ENCODE data around the gene ANKRD44. TPM values are rescaled to one million over a fixed set of nuclear protein-coding genes. Genes with fewer than 3 reads are reported as not detected.

Gene ANKRD44
- total and polyA plus RNA-seq, 2 of the 8 experiments (the other 6 are each of a cell fraction or from before 2014, with no cell fraction given): 1.2 to 1.3 TPM

DNA sequence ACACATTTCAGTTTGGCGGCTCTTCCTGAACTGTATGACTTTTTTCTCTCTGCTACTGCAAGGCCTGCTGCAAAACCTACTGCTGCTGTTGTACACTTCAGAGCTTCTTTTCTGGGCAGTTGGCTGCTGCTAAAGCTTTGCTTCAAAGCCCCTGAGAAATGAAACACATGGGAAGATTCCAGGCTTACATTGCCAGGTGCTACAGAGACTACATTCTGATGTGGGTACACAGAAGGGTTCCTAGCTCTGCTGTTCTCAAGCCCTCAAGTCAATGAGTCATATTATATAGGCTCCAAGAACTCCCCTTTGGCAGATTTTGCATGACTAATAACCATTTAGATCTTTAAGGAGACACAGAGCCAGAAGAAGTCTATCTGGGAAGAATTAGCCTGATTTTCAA, 371.2 kb downstream of the ANKRD44 start:
- CTCF ChIA-PET (ENCODE audit: partially characterized antibody): interaction anchor here (1.3 kb wide), 1 partner anchor 73 kb away, joined by 5 read pairs; no protein-coding TSS in a partner anchor
- H3K27me3 ChIP-seq (replicated peaks in 1 of 4; ENCODE audit: control insufficient read depth in 3 of 4, extremely low read depth in 1 of 4, insufficient read depth in 3 of 4, low read length in 3 of 4): no peaks in the 10 kb centered on the region
- no peak overlapping the region for H2AK5ac ChIP-seq (ENCODE audit: low read depth, low read length)
- H3K4me2 ChIP-seq (ENCODE audit: insufficient read depth in 1 of 2, low read depth in 2 of 2, low read length in 2 of 2): no peak overlapping the region
- no peak for DNase-seq (ENCODE audit: low read depth in 1 of 2, low spot score in 2 of 2)
- H4K8ac ChIP-seq (ENCODE audit: extremely low read depth, insufficient read depth, low read length): no peak overlapping the region
- no peak overlapping the region for H3K4ac ChIP-seq (replicated peaks; ENCODE audit: insufficient read length, low read depth, low read length)
- 91% methylated on average over 1 of the region's 1 CpG; no CpG with 5 or more reads in 1 of the 2 experiments for WGBS, 2 experiments (ENCODE audit: extremely low coverage in 1 of 2, insufficient coverage in 1 of 2, insufficient read length in 1 of 2, insufficient replicate concordance in 2 of 2, low coverage in 1 of 2, low lambda C conversion rate in 2 of 2, missing lambda C conversion rate in 1 of 2)
- H3K36me3 ChIP-seq (ENCODE audit: control insufficient read depth in 2 of 4, insufficient read depth in 4 of 4, low read length in 3 of 4): no peaks in the 10 kb centered on the region
- H4K20me1 ChIP-seq (replicated peaks in 1 of 2; ENCODE audit: control insufficient read depth in 1 of 2, insufficient read depth in 2 of 2, low read length in 2 of 2): no peaks in the 10 kb centered on the region
- no peak overlapping the region for H3K23ac ChIP-seq (ENCODE audit: insufficient read length)
- H3K9me3 ChIP-seq (ENCODE audit: insufficient read depth in 2 of 2, low read depth in 1 of 2, low read length in 1 of 2): no peaks in the 10 kb centered on the region
- no peaks in the 10 kb centered on the region for H3K79me1 ChIP-seq (ENCODE audit: low read depth, low read length)
- no peak overlapping the region for H2BK12ac ChIP-seq (ENCODE audit: low read depth, low read length)
- no peak overlapping the region for H4K91ac ChIP-seq (replicated peaks; ENCODE audit: insufficient read length, low read length)
- no peak overlapping the region for H3K14ac ChIP-seq (ENCODE audit: insufficient read length)
- FAIRE-seq: no peak
- H3K9ac ChIP-seq (replicated peaks in 1 of 4; ENCODE audit: extremely low read depth in 1 of 4, low read depth in 3 of 4, low read length in 3 of 4): no peak overlapping the region
- no peak overlapping the region for H2BK15ac ChIP-seq (ENCODE audit: low read length)
- no peak overlapping the region for H2BK120ac ChIP-seq (replicated peaks; ENCODE audit: low read depth, low read length)
- no peak overlapping the region for H2BK20ac ChIP-seq (ENCODE audit: low read length)
- no peaks in the 10 kb centered on the region for H3K79me2 ChIP-seq (ENCODE audit: control insufficient read depth in 1 of 2, insufficient read depth in 2 of 2, low read length in 2 of 2)
- POLR2A ChIA-PET (ENCODE audit: partially characterized antibody): no interaction called here
- H3K27ac ChIP-seq (ENCODE audit: low read depth, low read length): no peak overlapping the region
- H3K56ac ChIP-seq (replicated peaks; ENCODE audit: insufficient read length, low read depth, low read length): no peak overlapping the region
- H3K4me3 ChIP-seq (ENCODE audit: extremely low read depth in 1 of 4, insufficient read depth in 2 of 4, low read depth in 3 of 4, low read length in 4 of 4): no peak overlapping the region
- H3K4me1 ChIP-seq (replicated peaks in 1 of 4; ENCODE audit: control insufficient read depth in 3 of 4, insufficient read depth in 4 of 4, low read length in 3 of 4): peaks cover 0 to 2% (median 0%) of the 10 kb centered on the region in 4 experiments; a peak in 2 of 7 replicates
- H2BK5ac ChIP-seq (ENCODE audit: low read depth, low read length): no peak overlapping the region
- 0 out of 2 replicates have a peak overlapping the region, but pooled peaks have one; percentile 64 for H2AFZ ChIP-seq (ENCODE audit: low read length)
- no peak overlapping the region for H4K5ac ChIP-seq (ENCODE audit: insufficient read length, low read depth, low read length)
- H3K18ac ChIP-seq (ENCODE audit: extremely low read depth, low read length): no peak overlapping the region
- H3K23me2 ChIP-seq (ENCODE audit: low read depth, low read length): no peaks in the 10 kb centered on the region; the same call in 1 of the 2 replicates
- no peak for TF ChIP-seq TAF7 (optimal IDR thresholded peaks at IDR 0.05; ENCODE audit: borderline replicate concordance, low read depth, low read length)
- TF ChIP-seq ZNF274 (IDR thresholded peaks at IDR 0.05; ENCODE audit: borderline replicate concordance, extremely low read depth, low read length): no peak
- TF ChIP-seq CBX5 (IDR thresholded peaks at IDR 0.05; ENCODE audit: low read depth, low read length): no peak
- TF ChIP-seq TBP (IDR thresholded peaks at IDR 0.05; ENCODE audit: low read depth, low read length): no peak
- no peak for TF ChIP-seq SP1 (IDR thresholded peaks at IDR 0.05; ENCODE audit: low read depth, low read length)
- TF ChIP-seq, protein P1, sequence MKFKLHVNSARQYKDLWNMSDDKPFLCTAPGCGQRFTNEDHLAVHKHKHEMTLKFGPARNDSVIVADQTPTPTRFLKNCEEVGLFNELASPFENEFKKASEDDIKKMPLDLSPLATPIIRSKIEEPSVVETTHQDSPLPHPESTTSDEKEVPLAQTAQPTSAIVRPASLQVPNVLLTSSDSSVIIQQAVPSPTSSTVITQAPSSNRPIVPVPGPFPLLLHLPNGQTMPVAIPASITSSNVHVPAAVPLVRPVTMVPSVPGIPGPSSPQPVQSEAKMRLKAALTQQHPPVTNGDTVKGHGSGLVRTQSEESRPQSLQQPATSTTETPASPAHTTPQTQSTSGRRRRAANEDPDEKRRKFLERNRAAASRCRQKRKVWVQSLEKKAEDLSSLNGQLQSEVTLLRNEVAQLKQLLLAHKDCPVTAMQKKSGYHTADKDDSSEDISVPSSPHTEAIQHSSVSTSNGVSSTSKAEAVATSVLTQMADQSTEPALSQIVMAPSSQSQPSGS (IDR thresholded peaks at IDR 0.05; ENCODE audit: low read length): no peak
- no peak for TF ChIP-seq SP2 (IDR thresholded peaks at IDR 0.05; ENCODE audit: low read length)
- TF ChIP-seq HDAC2 (IDR thresholded peaks at IDR 0.05; ENCODE audit: borderline replicate concordance in 1 of 2, low read depth in 2 of 2, low read length in 2 of 2): no peak
- TF ChIP-seq CREB1 (IDR thresholded peaks at IDR 0.05): no peak
- no peak for TF ChIP-seq SAP30 (IDR thresholded peaks at IDR 0.05; ENCODE audit: insufficient read depth, insufficient replicate concordance, low read length)
- TF ChIP-seq FOSL1 (IDR thresholded peaks at IDR 0.05; ENCODE audit: insufficient read depth, low read depth, low read length): no peak
- no peak for TF ChIP-seq SIN3A (conservative IDR thresholded peaks at IDR 0.05 in 1 of 2, IDR thresholded peaks at IDR 0.05 in 1 of 2; ENCODE audit: low read depth in 1 of 2, low read length in 2 of 2)

Measured in H1 (cell line).